ENCODE results near the gene SMAD6. TPM values are rescaled to one million over a fixed set of nuclear protein-coding genes. Genes with fewer than 3 reads are reported as not detected.
"Not testable (repeated sequence)": the region's sequence is repeated elsewhere in the genome, so short reads cannot be mapped to it uniquely, and the experiment has no call there.

SMAD6 gene
- polyA plus RNA-seq, 3 donors, result 39.4 to 46.2 (median 41.5) TPM

- DNase-seq, result no peak
Observed at GRCh38 chr15:66755298-66756068, 53.4 kb downstream of the SMAD6 start.

DNA sequence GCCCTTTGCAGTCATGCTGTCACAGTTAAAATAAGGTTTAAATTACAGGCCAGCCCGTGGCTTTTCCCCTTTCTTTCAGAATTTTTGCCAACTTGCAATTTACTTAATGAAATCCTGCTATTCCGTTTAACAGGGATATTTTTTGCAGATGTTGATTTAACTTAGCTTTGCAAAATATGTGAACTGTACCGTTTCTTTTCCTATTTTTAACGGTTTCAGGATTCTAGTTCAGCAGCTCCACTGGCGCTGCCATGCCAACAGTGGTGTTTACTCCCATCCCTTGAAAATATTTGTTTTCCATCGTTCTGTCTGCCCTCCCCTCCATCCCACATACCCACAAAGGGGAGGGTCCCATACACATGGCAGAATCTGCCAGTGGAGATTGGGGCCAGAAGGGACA lies 54.3 kb downstream of the SMAD6 start:
- DNase-seq, result peak; percentile 53

DNA sequence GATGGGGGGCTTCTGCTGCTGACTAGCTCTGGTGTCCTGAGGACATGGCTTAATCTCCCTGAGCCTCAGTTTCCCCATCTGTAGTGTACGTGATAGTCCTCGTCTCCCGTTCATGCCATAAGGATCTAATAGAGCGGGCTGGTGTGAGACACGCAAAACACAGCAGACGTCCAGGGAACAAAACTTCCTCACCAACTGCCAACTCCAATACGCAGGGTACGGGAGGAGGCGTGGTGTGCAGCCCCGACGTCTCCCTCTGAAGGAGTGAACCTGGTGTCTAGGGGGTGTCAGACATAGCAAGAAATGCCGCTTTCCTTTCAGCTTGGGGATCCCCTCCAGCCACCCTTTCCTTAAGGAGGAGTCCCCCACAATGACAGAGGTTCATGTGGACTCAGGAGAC lies 55.0 kb downstream of the SMAD6 start:
- DNase-seq, result no peak

- no peak for DNase-seq
Observed at GRCh38 chr15:66757521-66757920, 55.5 kb downstream of the SMAD6 start.

- not testable (repeated sequence) for DNase-seq
Observed at GRCh38 chr15:66758217-66758616, 56.2 kb downstream of the SMAD6 start.

GRCh38 chr15:66758844-66759243 lies 56.8 kb downstream of the SMAD6 start:
- DNase-seq, result no peak

GRCh38 chr15:66760097-66760967 lies 58.3 kb downstream of the SMAD6 start:
- DNase-seq, result no peak

DNA sequence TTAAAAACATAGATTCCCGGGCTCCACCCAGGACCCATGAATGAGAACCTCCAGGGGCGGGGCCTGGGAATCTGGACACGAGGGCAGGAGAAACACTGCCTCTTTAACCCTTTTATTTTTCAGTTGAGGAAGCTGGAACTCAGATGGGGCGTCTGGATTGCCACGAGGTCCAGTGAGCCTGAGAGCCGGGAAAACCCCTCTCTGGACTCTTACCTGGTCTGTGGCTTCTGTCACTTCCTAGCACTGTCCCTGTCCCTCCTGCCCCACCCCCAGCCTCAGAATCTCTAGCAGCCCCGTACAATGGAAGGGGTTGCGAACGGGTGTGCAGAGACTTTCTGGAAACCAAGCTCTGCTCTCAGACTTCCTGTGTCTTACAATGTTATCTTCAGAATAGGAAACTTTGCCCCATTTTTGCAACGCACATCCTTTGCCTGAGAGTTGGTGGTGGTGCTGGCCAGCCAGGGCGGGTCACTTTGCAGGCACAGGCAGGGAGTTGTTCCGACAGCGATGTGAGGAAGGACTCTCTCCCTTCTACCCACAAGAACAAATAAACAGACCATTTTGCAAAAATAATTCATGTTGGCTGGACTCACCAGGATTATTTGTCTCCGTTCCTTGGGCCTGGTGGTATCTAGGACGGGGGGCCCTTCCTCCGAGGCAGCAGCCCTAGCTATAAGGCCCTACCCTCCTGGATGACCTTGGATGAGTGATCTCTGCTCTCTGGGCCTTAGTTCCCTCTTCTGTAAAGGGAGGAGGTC lies 59.1 kb downstream of the SMAD6 start:
- DNase-seq, result no peak

- no peak for DNase-seq
Observed at GRCh38 chr15:66761726-66762595, 59.9 kb downstream of the SMAD6 start.

DNA sequence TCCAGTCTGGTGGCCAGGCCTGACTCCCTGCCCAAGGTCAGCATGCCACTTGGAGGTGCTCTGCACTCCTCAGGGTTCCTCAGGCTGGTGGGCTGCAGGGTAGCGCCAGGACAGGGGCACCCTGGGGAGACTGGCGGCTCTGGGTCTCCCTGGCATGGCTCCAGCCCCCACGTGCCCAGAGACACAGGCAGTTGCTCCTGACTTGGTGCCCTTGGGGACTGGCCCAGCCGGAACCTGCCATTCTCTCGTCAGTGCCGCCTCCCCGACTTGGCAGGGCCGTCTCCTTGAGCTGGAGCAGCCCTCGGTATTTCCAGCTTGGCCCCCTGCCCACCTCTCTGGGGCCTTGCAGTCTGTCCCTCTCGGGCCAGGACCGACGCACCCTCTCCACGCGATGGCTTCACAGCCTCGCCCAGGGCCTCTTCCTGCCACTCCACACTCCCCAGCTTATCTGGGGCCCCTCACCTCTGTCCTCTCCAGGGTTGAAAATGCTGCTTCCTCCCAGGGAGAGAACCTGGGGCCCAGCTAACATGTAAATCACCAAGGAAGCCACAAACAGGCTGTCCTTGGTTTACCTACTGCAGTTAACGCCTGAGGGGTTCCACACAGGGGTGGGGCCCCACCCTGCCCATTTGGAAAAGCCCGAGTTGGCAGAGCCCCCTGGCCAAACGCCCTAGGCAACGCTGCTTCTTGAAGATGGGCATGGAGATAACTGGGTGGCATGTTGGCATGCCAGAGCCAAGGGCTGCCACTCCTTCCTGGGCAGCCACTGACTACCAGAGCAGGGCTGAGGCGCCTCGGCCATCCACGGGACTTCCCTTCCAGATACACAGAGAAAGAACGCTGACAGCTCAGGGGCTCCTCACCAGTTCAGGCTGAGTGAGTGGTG lies 61.4 kb downstream of the SMAD6 start:
- DNase-seq, result no peak

DNA sequence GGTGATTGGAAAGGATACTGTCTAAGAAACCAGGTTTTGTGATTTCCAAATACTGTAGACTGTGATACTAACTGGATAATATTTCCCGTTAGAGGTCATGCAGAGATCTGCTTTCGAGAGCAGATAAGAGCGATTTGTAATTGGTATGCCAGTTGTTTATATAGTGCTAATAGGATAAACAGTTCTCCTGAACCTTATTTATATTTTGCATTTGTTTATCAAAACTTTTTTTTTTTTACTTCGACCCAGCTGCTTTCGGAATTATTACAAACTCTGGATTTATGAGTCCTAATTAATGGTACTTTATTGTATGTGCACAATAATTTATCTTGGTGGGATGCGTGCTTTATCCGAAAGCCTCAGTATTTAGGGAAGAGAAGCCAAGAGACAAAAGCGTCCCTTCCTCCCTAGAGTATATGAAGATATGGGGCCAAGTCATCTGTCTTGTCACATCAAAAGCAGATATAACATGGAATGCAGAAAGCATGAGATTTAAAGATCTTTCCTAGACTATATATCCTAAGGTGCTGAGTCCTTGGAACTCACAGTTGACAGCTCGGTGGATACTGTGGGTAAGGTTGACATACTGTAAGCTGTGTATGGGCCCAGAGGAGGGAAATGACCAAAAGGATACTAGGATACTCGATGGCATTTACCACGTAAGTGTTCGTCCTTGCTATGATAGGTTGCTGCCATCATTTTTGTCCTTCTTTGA lies 62.2 kb downstream of the SMAD6 start:
- DNase-seq, result no peak

- peak; percentile 96 for DNase-seq
Observed at GRCh38 chr15:66765478-66766281, 63.6 kb downstream of the SMAD6 start.

DNA sequence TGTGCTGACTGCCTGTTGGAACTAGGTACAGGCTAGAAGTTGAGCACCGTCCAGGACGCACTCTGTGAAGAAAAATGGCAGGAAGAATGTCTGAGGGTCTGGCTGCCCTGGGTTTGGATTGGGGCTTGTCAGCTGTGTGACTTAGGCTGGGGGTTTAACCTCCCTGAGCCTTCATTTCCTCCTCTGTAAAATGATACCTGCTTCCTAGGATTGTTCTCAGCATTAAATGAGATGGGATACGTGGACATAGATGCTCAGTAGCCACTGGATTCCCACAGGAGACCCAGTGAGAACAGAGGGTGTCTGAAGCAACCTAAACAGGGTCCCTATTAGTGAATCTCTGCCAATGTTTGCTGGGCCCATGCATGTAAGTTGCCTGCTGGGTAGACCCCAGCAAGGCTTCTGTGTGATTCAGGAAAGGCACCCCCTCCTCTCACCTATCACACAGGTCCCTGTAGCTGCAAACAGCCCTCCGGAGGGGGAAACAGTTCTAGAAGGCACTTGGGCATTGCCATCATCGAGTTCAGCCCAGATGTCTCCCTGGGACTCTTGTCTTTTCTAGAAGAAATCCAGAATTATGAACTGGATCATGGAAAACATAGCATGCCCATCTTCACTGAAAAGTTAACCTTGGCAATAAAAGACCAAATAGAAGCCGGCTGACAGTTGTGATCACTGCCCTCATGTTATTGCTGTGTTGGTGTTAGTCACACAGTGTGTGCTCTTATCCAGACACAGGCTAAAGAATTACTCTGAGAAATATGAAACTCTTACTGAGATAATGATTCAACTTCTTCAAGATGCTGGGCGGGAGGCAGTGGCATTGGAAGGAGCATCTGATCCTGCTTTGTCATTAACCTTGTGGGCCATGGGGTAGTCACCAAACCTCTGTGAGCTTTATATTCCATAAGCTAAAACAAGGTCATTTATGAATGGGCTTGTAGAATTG lies 64.5 kb downstream of the SMAD6 start:
- no peak for DNase-seq

DNA sequence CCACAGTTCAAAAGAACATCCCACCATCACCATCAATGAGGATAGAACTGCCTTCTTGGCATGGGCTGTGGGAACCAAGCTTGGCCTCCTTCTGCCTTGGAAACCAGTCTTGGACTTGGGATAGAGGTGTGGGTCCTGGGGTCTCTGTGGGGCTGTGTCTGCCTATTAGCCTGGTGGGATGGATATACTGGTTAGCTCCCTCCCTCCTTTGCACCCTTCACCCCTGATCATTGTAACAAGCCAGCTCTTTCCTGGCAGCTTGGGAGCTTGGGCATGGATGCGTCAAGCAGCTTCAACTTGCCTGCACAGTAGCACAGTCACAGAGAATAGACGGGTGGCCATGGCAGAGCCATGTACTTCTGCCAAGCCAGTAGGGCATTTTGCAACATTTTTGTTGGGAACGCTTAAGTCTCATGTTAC lies 65.2 kb downstream of the SMAD6 start:
- no peak for DNase-seq

DNA sequence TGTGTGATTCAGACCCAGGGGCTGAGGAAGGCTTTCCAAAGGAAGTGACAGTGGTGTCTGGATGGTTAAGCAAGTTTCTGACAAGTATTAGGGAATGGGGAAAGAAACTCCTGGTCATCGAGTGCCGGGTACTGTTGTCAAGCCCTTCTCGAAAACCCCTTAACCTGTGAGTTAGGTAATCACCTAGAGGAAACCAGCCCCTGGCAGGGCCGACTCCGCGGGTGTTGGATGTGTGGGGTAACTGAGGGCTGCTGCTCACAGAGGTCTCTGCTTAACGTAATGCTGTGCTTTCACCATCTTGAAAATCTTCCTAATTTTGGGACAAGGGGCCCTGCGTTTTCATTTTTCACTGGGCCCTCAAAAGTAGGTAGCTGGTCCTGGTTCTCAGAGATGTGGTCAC lies 67.0 kb downstream of the SMAD6 start:
- no peak for DNase-seq

DNA sequence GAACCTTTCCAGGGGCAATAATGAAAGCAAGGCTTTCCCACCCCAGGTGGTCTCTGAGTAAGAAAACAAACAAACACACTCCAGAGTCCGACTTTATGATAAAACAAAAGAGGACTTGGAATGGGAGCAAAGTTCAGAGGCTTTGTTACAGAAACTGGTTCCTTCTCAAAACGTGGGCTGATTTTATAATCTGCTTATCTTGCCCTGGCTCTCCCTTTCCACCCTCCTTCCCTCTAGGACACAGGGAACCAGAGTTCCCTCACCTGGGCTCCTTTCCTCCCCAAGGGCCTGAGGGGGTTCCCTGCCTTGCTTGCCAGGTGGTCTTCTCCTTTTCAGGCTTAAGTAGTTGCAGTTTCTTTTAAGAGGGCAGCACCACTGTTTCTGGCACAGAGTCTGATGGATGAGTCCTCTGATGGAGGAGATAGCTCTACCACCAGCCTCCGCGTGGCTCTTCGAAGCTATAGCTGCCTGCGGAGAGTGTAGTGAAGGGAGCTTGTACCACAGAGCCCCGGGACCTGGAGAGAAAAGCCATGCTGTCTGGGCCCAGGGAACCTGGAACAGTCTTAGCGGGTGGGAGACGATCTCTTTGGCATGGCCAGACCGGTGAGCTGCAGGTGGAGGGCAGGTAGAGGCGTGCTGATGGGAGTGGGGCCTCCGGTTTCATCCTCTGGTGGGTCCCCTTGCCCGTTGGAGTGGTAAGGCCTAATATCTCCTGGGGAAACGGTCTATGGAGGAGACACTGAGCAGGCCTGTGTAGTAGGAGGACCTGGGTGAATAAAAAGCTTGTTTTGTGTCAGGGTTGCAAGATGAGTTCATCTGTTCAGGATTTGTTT lies 68.7 kb downstream of the SMAD6 start:
- no peak for DNase-seq

DNA sequence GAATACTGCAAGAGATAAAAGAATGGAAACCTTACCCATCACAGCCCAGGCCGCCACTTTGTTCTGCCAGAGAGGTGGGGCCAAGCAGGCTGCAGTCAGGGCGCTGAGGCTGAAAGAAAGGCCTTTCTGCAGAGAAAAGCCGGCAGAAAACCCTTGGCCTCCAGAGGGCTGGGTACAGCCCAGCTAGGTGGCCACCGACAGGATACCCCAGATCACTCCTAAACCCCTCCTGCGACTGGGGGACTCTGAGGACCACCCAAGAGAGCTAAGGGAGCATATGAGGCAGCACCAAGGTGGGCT lies 69.3 kb downstream of the SMAD6 start:
- DNase-seq, result no peak
